ENCODE measurements around the gene ATRAID. TPM values are rescaled to one million over a fixed set of nuclear protein-coding genes. Genes with fewer than 3 reads are reported as not detected.

ATRAID gene
- total and polyA plus RNA-seq, 2 experiments from 2014 or later, result 129 to 154 TPM

DNA sequence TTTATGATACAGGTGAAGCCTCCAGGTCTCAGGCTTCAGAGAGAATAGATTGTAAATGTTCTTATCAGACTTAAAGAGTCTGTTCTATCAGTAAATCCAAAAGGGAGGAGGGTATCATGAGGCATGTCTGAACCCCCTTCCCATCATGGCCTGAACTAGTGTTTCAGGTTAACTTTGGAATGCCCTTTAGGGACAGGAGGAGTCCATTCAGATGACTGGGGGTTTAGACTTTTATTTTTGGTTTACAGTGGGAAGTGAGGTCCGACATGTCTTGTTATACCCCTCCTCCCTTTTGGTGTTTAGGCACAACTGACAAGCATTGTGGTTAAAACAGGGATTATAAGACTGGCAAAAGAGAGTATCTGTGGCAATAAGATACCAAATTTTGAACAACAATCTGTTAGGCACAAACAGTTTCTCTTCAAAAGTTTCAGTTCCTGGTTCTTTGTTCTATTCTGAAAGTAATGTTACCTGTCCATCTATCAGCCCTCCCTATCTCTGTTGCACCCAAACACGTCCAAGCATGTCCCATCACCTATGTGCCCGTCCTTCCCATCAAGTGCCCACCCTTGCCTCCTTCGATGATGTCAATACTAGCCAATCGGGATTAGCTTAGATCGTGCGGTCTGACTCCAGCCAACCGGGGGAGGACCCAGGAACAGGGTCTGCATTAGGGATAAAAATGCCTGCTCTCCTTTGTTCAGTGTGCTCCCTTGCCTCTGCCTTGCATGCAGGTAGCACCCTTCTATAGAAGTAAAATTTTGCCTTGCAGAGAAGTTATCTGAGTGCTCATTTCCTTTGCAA, 46.7 kb upstream of the ATRAID start:
- H2AFZ ChIP-seq, result peak overlapping the region; percentile 59; the same call in 1 of the 2 replicates

DNA sequence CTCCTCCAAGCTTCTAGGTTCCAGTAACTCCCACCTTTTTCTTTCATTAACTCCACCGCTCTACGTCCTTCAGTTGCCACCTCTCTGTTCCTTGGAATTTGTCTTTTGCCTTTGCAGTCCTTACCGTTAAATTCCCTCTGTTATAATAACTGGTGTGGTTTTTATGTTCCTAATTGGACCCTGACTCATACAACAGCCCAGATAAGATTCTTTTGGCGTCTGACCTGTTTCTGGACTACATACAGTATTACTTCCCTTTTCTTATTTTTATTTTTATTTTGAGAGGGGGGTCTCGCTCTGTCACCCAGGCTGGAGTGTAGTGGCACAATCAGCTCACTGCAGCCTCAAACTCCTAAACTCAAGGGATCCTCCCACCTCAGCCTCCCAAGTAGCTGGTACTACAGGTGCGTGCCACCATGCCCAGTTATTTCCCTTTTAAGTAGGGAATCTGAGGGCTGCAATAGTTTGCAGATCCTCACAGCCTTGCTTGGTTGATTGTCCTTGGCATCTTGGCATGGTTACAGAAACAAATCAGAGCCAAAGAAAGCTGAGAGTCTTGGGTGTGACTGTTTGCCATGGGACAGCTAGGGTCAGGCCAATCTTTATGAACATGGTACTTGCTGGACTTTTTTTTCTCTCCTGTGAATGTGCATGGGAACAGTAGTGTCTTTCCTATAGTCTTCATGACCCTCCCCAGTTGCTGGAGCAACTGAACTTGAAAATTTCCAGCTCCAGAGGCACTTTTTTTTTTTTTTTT, 41.1 kb upstream of the ATRAID start:
- no peaks in the 10 kb centered on the region for H3K27me3 Mint-ChIP-seq (ENCODE audit: insufficient read depth, low read depth, poor library complexity)
- no peak for TF ChIP-seq CREB1 (CRISPR knock-in tag; IDR thresholded peaks at IDR 0.05; ENCODE audit: low read depth)
- TF ChIP-seq POLR2AphosphoS5 (IDR thresholded peaks at IDR 0.05; ENCODE audit: low read depth), result no peak
- TF ChIP-seq, protein P1, sequence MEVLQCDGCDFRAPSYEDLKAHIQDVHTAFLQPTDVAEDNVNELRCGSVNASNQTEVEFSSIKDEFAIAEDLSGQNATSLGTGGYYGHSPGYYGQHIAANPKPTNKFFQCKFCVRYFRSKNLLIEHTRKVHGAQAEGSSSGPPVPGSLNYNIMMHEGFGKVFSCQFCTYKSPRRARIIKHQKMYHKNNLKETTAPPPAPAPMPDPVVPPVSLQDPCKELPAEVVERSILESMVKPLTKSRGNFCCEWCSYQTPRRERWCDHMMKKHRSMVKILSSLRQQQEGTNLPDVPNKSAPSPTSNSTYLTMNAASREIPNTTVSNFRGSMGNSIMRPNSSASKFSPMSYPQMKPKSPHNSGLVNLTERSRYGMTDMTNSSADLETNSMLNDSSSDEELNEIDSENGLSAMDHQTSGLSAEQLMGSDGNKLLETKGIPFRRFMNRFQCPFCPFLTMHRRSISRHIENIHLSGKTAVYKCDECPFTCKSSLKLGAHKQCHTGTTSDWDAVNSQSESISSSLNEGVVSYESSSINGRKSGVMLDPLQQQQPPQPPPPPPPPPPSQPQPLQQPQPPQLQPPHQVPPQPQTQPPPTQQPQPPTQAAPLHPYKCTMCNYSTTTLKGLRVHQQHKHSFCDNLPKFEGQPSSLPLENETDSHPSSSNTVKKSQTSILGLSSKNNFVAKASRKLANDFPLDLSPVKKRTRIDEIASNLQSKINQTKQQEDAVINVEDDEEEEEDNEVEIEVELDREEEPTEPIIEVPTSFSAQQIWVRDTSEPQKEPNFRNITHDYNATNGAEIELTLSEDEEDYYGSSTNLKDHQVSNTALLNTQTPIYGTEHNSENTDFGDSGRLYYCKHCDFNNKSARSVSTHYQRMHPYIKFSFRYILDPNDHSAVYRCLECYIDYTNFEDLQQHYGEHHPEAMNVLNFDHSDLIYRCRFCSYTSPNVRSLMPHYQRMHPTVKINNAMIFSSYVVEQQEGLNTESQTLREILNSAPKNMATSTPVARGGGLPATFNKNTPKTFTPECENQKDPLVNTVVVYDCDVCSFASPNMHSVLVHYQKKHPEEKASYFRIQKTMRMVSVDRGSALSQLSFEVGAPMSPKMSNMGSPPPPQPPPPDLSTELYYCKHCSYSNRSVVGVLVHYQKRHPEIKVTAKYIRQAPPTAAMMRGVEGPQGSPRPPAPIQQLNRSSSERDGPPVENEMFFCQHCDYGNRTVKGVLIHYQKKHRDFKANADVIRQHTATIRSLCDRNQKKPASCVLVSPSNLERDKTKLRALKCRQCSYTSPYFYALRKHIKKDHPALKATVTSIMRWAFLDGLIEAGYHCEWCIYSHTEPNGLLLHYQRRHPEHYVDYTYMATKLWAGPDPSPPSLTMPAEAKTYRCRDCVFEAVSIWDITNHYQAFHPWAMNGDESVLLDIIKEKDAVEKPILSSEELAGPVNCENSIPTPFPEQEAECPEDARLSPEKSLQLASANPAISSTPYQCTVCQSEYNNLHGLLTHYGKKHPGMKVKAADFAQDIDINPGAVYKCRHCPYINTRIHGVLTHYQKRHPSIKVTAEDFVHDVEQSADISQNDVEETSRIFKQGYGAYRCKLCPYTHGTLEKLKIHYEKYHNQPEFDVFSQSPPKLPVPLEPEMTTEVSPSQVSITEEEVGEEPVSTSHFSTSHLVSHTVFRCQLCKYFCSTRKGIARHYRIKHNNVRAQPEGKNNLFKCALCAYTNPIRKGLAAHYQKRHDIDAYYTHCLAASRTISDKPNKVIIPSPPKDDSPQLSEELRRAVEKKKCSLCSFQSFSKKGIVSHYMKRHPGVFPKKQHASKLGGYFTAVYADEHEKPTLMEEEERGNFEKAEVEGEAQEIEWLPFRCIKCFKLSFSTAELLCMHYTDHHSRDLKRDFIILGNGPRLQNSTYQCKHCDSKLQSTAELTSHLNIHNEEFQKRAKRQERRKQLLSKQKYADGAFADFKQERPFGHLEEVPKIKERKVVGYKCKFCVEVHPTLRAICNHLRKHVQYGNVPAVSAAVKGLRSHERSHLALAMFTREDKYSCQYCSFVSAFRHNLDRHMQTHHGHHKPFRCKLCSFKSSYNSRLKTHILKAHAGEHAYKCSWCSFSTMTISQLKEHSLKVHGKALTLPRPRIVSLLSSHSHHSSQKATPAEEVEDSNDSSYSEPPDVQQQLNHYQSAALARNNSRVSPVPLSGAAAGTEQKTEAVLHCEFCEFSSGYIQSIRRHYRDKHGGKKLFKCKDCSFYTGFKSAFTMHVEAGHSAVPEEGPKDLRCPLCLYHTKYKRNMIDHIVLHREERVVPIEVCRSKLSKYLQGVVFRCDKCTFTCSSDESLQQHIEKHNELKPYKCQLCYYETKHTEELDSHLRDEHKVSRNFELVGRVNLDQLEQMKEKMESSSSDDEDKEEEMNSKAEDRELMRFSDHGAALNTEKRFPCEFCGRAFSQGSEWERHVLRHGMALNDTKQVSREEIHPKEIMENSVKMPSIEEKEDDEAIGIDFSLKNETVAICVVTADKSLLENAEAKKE (CRISPR knock-in tag; IDR thresholded peaks at IDR 0.05), result no peak
- TF ChIP-seq, protein P2, sequence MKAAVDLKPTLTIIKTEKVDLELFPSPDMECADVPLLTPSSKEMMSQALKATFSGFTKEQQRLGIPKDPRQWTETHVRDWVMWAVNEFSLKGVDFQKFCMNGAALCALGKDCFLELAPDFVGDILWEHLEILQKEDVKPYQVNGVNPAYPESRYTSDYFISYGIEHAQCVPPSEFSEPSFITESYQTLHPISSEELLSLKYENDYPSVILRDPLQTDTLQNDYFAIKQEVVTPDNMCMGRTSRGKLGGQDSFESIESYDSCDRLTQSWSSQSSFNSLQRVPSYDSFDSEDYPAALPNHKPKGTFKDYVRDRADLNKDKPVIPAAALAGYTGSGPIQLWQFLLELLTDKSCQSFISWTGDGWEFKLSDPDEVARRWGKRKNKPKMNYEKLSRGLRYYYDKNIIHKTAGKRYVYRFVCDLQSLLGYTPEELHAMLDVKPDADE (IDR thresholded peaks at IDR 0.05), result no peak
- TF ChIP-seq JUNB (IDR thresholded peaks at IDR 0.05; ENCODE audit: unreplicated experiment), result no peak
- no peak for TF ChIP-seq NANOG (IDR thresholded peaks at IDR 0.05; ENCODE audit: borderline replicate concordance)
- no peak overlapping the region for H3K27ac Mint-ChIP-seq
- Histone ChIP-seq H3K4me3 (no peak overlapping the region), H3K4me2 (peak overlapping the region; percentile 80; the same call in 1 of the 2 replicates), H3K27ac (ENCODE audit: low read depth) (no peak overlapping the region), H4K20me1 (replicated peaks; ENCODE audit: insufficient read depth) (no peaks in the 10 kb centered on the region), H3F3A (replicated peaks; ENCODE audit: low read depth) (no peaks in the 10 kb centered on the region), H3K36me3 (ENCODE audit: insufficient read depth) (no peaks in the 10 kb centered on the region), H3K79me2 (replicated peaks; ENCODE audit: insufficient read depth) (no peaks in the 10 kb centered on the region), H3K9me2 (ENCODE audit: insufficient read depth) (no peaks in the 10 kb centered on the region), H3K27me3 (ENCODE audit: insufficient read depth) (no peaks in the 10 kb centered on the region), H2AFZ (peak overlapping the region; percentile 99), H3K4me1 (ENCODE audit: insufficient read depth) (no peaks in the 10 kb centered on the region; the same call in 1 of the 2 replicates)
- ATAC-seq (no peak), DNase-seq (ENCODE audit: low spot score) (no peak)
- H3K9me3 Mint-ChIP-seq, result no peaks in the 10 kb centered on the region
- no peaks in the 10 kb centered on the region for H3K36me3 Mint-ChIP-seq (ENCODE audit: low read depth)
- H3K4me3 Mint-ChIP-seq, result peak overlapping the region; percentile 16; the same call in 2 of the 3 replicates
- H3K4me1 Mint-ChIP-seq, result peaks cover 7% of the 10 kb centered on the region; the same call in 2 of the 3 replicates

More for the DNA sequence above, 46.7 kb upstream of the ATRAID start:
- 0 out of 3 replicates have a peak, but pooled peaks have one; percentile 10 for ATAC-seq
- H3K27me3 ChIP-seq (ENCODE audit: insufficient read depth), result no peaks in the 10 kb centered on the region
- no peaks in the 10 kb centered on the region for H4K20me1 ChIP-seq (replicated peaks; ENCODE audit: insufficient read depth)
- H3K36me3 Mint-ChIP-seq (ENCODE audit: low read depth), result peaks cover 7% of the 10 kb centered on the region; the same call in 2 of the 3 replicates
- no peak overlapping the region for H3K27ac Mint-ChIP-seq
- no peaks in the 10 kb centered on the region for H3K79me2 ChIP-seq (replicated peaks; ENCODE audit: insufficient read depth)
- H3F3A ChIP-seq (replicated peaks; ENCODE audit: low read depth), result no peaks in the 10 kb centered on the region
- no peak overlapping the region for H3K27ac ChIP-seq (ENCODE audit: low read depth)
- H3K4me3 Mint-ChIP-seq, result no peak overlapping the region
- H3K4me1 Mint-ChIP-seq, result peaks cover 7% of the 10 kb centered on the region; the same call in 2 of the 3 replicates
- H3K4me1 ChIP-seq (ENCODE audit: insufficient read depth), result no peaks in the 10 kb centered on the region; the same call in 1 of the 2 replicates
- no peak overlapping the region for H3K4me2 ChIP-seq
- no peaks in the 10 kb centered on the region for H3K9me2 ChIP-seq (ENCODE audit: insufficient read depth)
- TF ChIP-seq, protein P2 (IDR thresholded peaks at IDR 0.05), result no peak
- H3K4me3 ChIP-seq, result no peak overlapping the region
- no peaks in the 10 kb centered on the region for H3K36me3 ChIP-seq (ENCODE audit: insufficient read depth)
- DNase-seq (ENCODE audit: low spot score), result no peak
- no peaks in the 10 kb centered on the region for H3K27me3 Mint-ChIP-seq (ENCODE audit: insufficient read depth, low read depth, poor library complexity)
- H3K9me3 Mint-ChIP-seq, result peaks cover 9% of the 10 kb centered on the region; the same call in 2 of the 3 replicates

All from GM23338 (cell line).